A549 (cell line): ENCODE data around the gene EPS8L1. TPM values are rescaled to one million over a fixed set of nuclear protein-coding genes. Genes with fewer than 3 reads are reported as not detected.

Experiments used
- ATAC-seq, 2 experiments: fragments of 200-7000 bp in 1 of 2; fragments of >200 bp in 1 of 2; cut with Nextera tagmentation in 1 of 2; cut with Tn5 transposase in 1 of 2; 3 replicates each; pipeline versions ENCODE4 v1.8.0 to v1.9.1; 2018 to 2020; ENCODE audit warnings: mild to moderate bottlenecking in 1 of 2, moderate library complexity in 1 of 2
- CTCF ChIA-PET: fragments of 300-600 bp; sonication (Branson Sonifier 250); formaldehyde crosslinking; extraction: SDS; loops from one replicate; lab custom pipeline; 2021; ENCODE audit warnings: antibody characterized with exemption, inconsistent platforms; lab: Yijun Ruan, JAX
- POLR2A ChIA-PET: fragments of 350-600 bp; formaldehyde crosslinking; extraction: SDS; loops from one replicate; lab custom pipeline; 2021; ENCODE audit warnings: antibody characterized with exemption, inconsistent platforms; lab: Yijun Ruan, JAX
- DNase-seq, 2 experiments: peaks; one replicate each; pipeline versions ENCODE4 v3.0.0 to v3.0.0-alpha.2; 2011 to 2016; ENCODE audit warnings: low read depth in 1 of 2, low spot score in 1 of 2
- FAIRE-seq: peaks from 2 replicates; lab custom pipeline; 2011; peaks lifted over from hg19 to GRCh38; lab: Jason Lieb, UNC
- H3K27ac ChIP-seq, 2 experiments: fragments of >200 bp; sonication (Bioruptor Twin); formaldehyde crosslinking; 3 replicates each; pipeline ENCODE4 v1.5.1; 2016 to 2017
- H3K4me1 ChIP-seq: fragments of >200 bp; sonication (Bioruptor Twin); formaldehyde crosslinking; 3 replicates; pipeline ENCODE4 v1.6.1; 2016
- H3K4me2 ChIP-seq: fragments of >200 bp; sonication (Bioruptor Twin); formaldehyde crosslinking; 3 replicates; pipeline ENCODE4 v1.6.1; 2016
- H3K4me3 ChIP-seq: fragments of >200 bp; sonication (Bioruptor Twin); formaldehyde crosslinking; 3 replicates; pipeline ENCODE4 v1.5.1; 2016
- H3K9me3 ChIP-seq: fragments of >200 bp; sonication (Bioruptor Twin); formaldehyde crosslinking; 3 replicates; pipeline ENCODE4 v1.6.1; 2016
- ATOH8 ChIP-seq: fragments of 250-450 bp; sonication (Bioruptor Pico); IDR thresholded peaks from 2 replicates; pipeline ENCODE4 v1.5.0; 2020; ENCODE audit warnings: low read depth, mild to moderate bottlenecking, moderate library complexity
- BCL3 ChIP-seq: fragments of >200 bp; sonication (Bioruptor Twin); formaldehyde crosslinking; IDR thresholded peaks from 3 replicates; pipeline ENCODE4 v1.6.1; 2016
- EHMT2 ChIP-seq: fragments of 200-600 bp; sonication (generic); IDR thresholded peaks from 2 replicates; pipeline ENCODE4 v1.6.1; 2016; ENCODE audit warnings: antibody characterized with exemption, low read depth, mild to moderate bottlenecking, moderate library complexity
- FOSB ChIP-seq: fragments of 250-450 bp; sonication (Bioruptor Pico); IDR thresholded peaks from 2 replicates; pipeline ENCODE4 v1.5.0; 2020; ENCODE audit warnings: mild to moderate bottlenecking, moderate library complexity
- FOSL2 ChIP-seq, 2 experiments: fragments of 450-650 bp in 1 of 2; fragments of >200 bp in 1 of 2; sonication (Bioruptor Twin) in 1 of 2; formaldehyde crosslinking; IDR thresholded peaks; 2 replicates each; pipeline versions ENCODE4 v1.5.0 to v1.6.1; 2016 to 2020; ENCODE audit warnings: mild to moderate bottlenecking in 1 of 2, moderate library complexity in 1 of 2
- HDAC2 ChIP-seq: fragments of 200-600 bp; sonication (generic); IDR thresholded peaks from 2 replicates; pipeline ENCODE4 v1.6.1; 2016
- HES2 ChIP-seq: fragments of >200 bp; sonication (Bioruptor Twin); formaldehyde crosslinking; IDR thresholded peaks from 2 replicates; pipeline ENCODE4 v1.6.1; 2016
- HMGXB4 ChIP-seq: fragments of 250-450 bp; sonication (Bioruptor Pico); IDR thresholded peaks from 2 replicates; pipeline ENCODE4 v1.5.0; 2021; ENCODE audit warnings: mild to moderate bottlenecking, moderate library complexity, borderline replicate concordance
- KDM5A ChIP-seq: fragments of 200-600 bp; sonication (generic); IDR thresholded peaks from 2 replicates; pipeline ENCODE4 v1.6.1; 2016; ENCODE audit warnings: antibody characterized with exemption, mild to moderate bottlenecking
- MAFK ChIP-seq: fragments of 450-650 bp; IDR thresholded peaks from 2 replicates; pipeline ENCODE4 v1.6.1; 2014; ENCODE audit not compliant: partially characterized antibody
- MAZ ChIP-seq: fragments of 150-350 bp; IDR thresholded peaks from 2 replicates; pipeline ENCODE4 v1.6.1; 2014; ENCODE audit warnings: antibody characterized with exemption, low read depth, low read length, borderline replicate concordance
- PHF8 ChIP-seq: fragments of 200-600 bp; sonication (generic); IDR thresholded peaks from 2 replicates; pipeline ENCODE4 v1.6.1; 2016; ENCODE audit warnings: low read depth, mild to moderate bottlenecking, antibody characterized with exemption, moderate library complexity, borderline replicate concordance
- POLR2A ChIP-seq: IDR thresholded peaks from 2 replicates; pipeline ENCODE4 v1.6.1; 2012; ENCODE audit warnings: mild to moderate bottlenecking, low read length
- RCOR1 ChIP-seq: fragments of 150-350 bp; IDR thresholded peaks from 2 replicates; pipeline ENCODE4 v1.6.1; 2014; ENCODE audit warnings: antibody characterized with exemption, low read length, low read depth
- REST ChIP-seq: fragments of 200-600 bp; sonication (generic); IDR thresholded peaks from 2 replicates; pipeline ENCODE4 v1.6.1; 2016; ENCODE audit warnings: antibody characterized with exemption, mild to moderate bottlenecking, moderate library complexity
- RFX5 ChIP-seq: fragments of 450-650 bp; IDR thresholded peaks from 2 replicates; pipeline ENCODE4 v1.7.1; 2014; ENCODE audit warnings: antibody characterized with exemption, mild to moderate bottlenecking, moderate library complexity
- SMC3 ChIP-seq: fragments of >200 bp; sonication (Bioruptor Twin); formaldehyde crosslinking; IDR thresholded peaks from 3 replicates; pipeline ENCODE4 v1.6.1; 2018; ENCODE audit warnings: inconsistent platforms
- USF2 ChIP-seq: fragments of 450-650 bp; IDR thresholded peaks from 2 replicates; pipeline ENCODE4 v1.6.1; 2014; ENCODE audit warnings: antibody characterized with exemption
- WGBS: methylation state at CpG from one replicate; pipeline ENCODE4 v1.1.6; 2017; ENCODE audit errors: missing lambda C conversion rate; 5-methylcytosine and 5-hydroxymethylcytosine counted together
- polyA plus RNA-seq, 4 experiments: library from polyadenylated mRNA; depleted of rRNA in 3 of 4; stranded (reverse); fragments of >200 nt; fragmentation: RNase III in 1 of 4; extraction: RNeasy Plus Mini Kit Qiagen cat#74134 plus additional on column Dnase treatment in 1 of 4; gene quantifications; 2 replicates in 3 of 4; 3 replicates in 1 of 4; pipeline ENCODE4 v1.2.3, GENCODE V29; 2011 to 2017

Gene EPS8L1
- polyA plus RNA-seq, 2 of the 4 experiments (the other 2 are of a cell fraction): 3.7 to 3.8 TPM

GRCh38 chr19:55105237-55105636 lies 29.6 kb downstream of the EPS8L1 start:
- ChIA-PET CTCF (interaction anchor here (0.6 to 10.2 kb wide), 5 partner anchors 8 to 1283 kb away, joined by 3 to 110 read pairs (median 5); no protein-coding TSS in a partner anchor), POLR2A (no interaction called here)
- Histone ChIP-seq H3K4me3 (no peak overlapping the region), H3K4me1 (no peaks in the 10 kb centered on the region), H3K27ac (no peak overlapping the region), H3K4me2 (no peak overlapping the region), H3K9me3 (peaks cover 10% of the 10 kb centered on the region)
- ATAC-seq: no peak; a peak in 1 of 6 replicates
- TF ChIP-seq REST: no peak
- TF ChIP-seq RFX5: no peak
- no peak for TF ChIP-seq USF2
- no peak for TF ChIP-seq KDM5A
- TF ChIP-seq PHF8: no peak
- no peak for TF ChIP-seq FOSL2 (IDR thresholded peaks at IDR 0.05)
- TF ChIP-seq FOSL2 (CRISPR knock-in tag; IDR thresholded peaks at IDR 0.05): no peak
- no peak for TF ChIP-seq FOSB
- TF ChIP-seq MAFK: no peak
- TF ChIP-seq MAZ: no peak
- no peak for TF ChIP-seq BCL3
- no peak for TF ChIP-seq SMC3
- TF ChIP-seq HMGXB4 (CRISPR knock-in tag): no peak
- no peak for TF ChIP-seq ATOH8 (CRISPR knock-in tag)
- TF ChIP-seq HES2: no peak
- TF ChIP-seq HDAC2: no peak
- TF ChIP-seq EHMT2: no peak
- TF ChIP-seq POLR2A: no peak
- no peak for TF ChIP-seq RCOR1
- WGBS: 79% methylated on average over 2 of the region's 2 CpGs
- FAIRE-seq: no peak
- no peak for DNase-seq
